Measurements from ENCODE around the gene CADM4. TPM values are rescaled to one million over a fixed set of nuclear protein-coding genes. Genes with fewer than 3 reads are reported as not detected.

CADM4 gene
- total and polyA plus RNA-seq, 2 of the 8 experiments (the other 6 are each of a cell fraction or from before 2014, with no cell fraction given), result 13.5 to 25.0 TPM

DNA sequence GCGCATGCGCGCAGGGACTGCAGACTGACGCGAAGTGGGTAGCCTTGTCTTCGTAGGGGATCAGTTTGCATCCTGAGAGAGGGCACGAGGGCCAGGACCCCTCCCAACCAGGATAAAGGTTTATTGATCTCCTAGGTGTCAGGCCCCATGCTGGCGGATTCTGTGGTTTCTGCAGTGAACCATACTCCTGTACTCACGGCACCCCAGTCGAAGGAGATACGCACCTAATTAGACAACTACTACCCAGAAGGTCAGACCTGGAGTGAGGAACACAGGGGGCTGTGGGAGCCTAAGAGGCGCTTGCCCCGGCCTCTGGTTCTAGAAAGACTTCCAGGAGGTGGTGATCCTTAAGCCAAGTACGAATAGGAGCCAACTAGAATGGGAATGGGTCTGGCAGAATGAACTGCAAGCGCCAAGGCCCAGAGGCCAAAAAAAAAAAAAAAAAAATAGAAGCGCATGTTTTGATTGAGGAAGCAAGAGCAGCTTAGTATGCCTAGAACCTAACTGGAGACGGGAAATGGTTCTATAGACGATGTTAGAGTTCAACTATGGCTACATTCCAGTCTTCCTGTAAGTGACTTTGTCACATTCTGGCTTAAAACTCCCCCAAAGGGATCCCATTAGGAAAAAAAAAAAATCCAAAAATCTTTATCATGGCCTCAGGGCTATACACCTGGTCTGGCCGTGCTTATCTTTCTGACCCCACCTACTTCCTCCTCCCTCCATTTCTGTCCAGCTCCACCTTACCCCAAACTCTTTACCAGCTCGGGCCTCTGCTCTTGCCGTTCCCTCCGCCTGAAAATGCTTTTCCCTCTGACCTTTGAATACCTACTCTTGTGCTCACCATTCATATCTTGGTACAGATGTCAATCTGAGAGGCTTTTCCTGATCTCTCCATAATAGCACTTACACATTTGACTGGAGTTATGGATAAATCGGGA, 19.3 kb downstream of the CADM4 start:
- Histone ChIP-seq H3K14ac (ENCODE audit: insufficient read length) (no peak overlapping the region), H3K4ac (replicated peaks; ENCODE audit: insufficient read length, low read depth, low read length) (peak overlapping the region; percentile 63), H2BK12ac (ENCODE audit: low read depth, low read length) (no peak overlapping the region), H3K27ac (ENCODE audit: low read depth, low read length) (peak overlapping the region; percentile 99), H3K27me3 (replicated peaks in 1 of 4; ENCODE audit: control insufficient read depth in 3 of 4, extremely low read depth in 1 of 4, insufficient read depth in 3 of 4, low read length in 3 of 4) (no peaks in the 10 kb centered on the region), H2AK5ac (ENCODE audit: low read depth, low read length) (no peak overlapping the region), H4K91ac (replicated peaks; ENCODE audit: insufficient read length, low read length) (peak overlapping the region; percentile 7), H2AFZ (ENCODE audit: low read length) (no peak overlapping the region), H4K8ac (ENCODE audit: extremely low read depth, insufficient read depth, low read length) (peak overlapping the region; percentile 17), H3K9me3 (ENCODE audit: insufficient read depth in 2 of 2, low read depth in 1 of 2, low read length in 1 of 2) (no peaks in the 10 kb centered on the region), H2BK20ac (ENCODE audit: low read length) (no peak overlapping the region), H2BK5ac (ENCODE audit: low read depth, low read length) (peak overlapping the region; percentile 97), H3K9ac (replicated peaks in 1 of 4; ENCODE audit: extremely low read depth in 1 of 4, low read depth in 3 of 4, low read length in 3 of 4) (peak overlapping the region in 3 of 4 experiments; percentile 96 to 97 (median 96); a peak in 6 of 7 replicates), H3K79me1 (ENCODE audit: low read depth, low read length) (peaks cover 2% of the 10 kb centered on the region), H2BK120ac (replicated peaks; ENCODE audit: low read depth, low read length) (no peak overlapping the region), H4K20me1 (replicated peaks in 1 of 2; ENCODE audit: control insufficient read depth in 1 of 2, insufficient read depth in 2 of 2, low read length in 2 of 2) (peaks cover 0 to 3% of the 10 kb centered on the region in 2 experiments), H3K18ac (ENCODE audit: extremely low read depth, low read length) (peak overlapping the region; percentile 51), H4K5ac (ENCODE audit: insufficient read length, low read depth, low read length) (peak overlapping the region; percentile 11), H3K4me1 (replicated peaks in 1 of 4; ENCODE audit: control insufficient read depth in 3 of 4, insufficient read depth in 4 of 4, low read length in 3 of 4) (peaks cover 6 to 16% (median 10%) of the 10 kb centered on the region in 4 experiments), H3K23me2 (ENCODE audit: low read depth, low read length) (peaks cover 10% of the 10 kb centered on the region), H2BK15ac (ENCODE audit: low read length) (no peak overlapping the region), H3K4me3 (ENCODE audit: extremely low read depth in 1 of 4, insufficient read depth in 2 of 4, low read depth in 3 of 4, low read length in 4 of 4) (peak overlapping the region; percentile 69 to 81 (median 76)), H3K56ac (replicated peaks; ENCODE audit: insufficient read length, low read depth, low read length) (peak overlapping the region; percentile 43), H3K36me3 (ENCODE audit: control insufficient read depth in 2 of 4, insufficient read depth in 4 of 4, low read length in 3 of 4) (no peaks in the 10 kb centered on the region), H3K23ac (ENCODE audit: insufficient read length) (no peak overlapping the region), H3K79me2 (ENCODE audit: control insufficient read depth in 1 of 2, insufficient read depth in 2 of 2, low read length in 2 of 2) (peaks cover 0 to 11% of the 10 kb centered on the region in 2 experiments; a peak in 2 of 4 replicates), H3K4me2 (ENCODE audit: insufficient read depth in 1 of 2, low read depth in 2 of 2, low read length in 2 of 2) (peak overlapping the region; percentile 89 to 96)
- CTCF ChIA-PET (ENCODE audit: partially characterized antibody), result interaction anchor here (0.6 to 1.3 kb wide), 4 partner anchors 22 to 171 kb away, joined by 3 to 4 read pairs (median 4); no protein-coding TSS in a partner anchor
- FAIRE-seq (no peak), DNase-seq (ENCODE audit: low read depth in 1 of 2, low spot score in 2 of 2) (no peak)
- POLR2A ChIA-PET (ENCODE audit: partially characterized antibody), result interaction anchor here (1.1 kb wide), 1 partner anchor 23 kb away, joined by 3 read pairs; no protein-coding TSS in a partner anchor
- TF ChIP-seq POLR2A (IDR thresholded peaks at IDR 0.05; ENCODE audit: control extremely low read depth in 1 of 2, low read depth in 2 of 2, low read length in 2 of 2) (peak; percentile 8 to 43; a peak in 2 of 3 replicates), BACH1 (IDR thresholded peaks at IDR 0.05; ENCODE audit: low read length) (no peak), POLR2AphosphoS5 (IDR thresholded peaks at IDR 0.05; ENCODE audit: low read depth, low read length) (peak; percentile 8; the same call in 1 of the 2 replicates)
- 53% methylated on average over 22 of the region's 23 CpGs; no CpG with 5 or more reads in 1 of the 2 experiments for WGBS, 2 experiments (ENCODE audit: extremely low coverage in 1 of 2, insufficient coverage in 1 of 2, insufficient read length in 1 of 2, insufficient replicate concordance in 2 of 2, low coverage in 1 of 2, low lambda C conversion rate in 2 of 2, missing lambda C conversion rate in 1 of 2)
